HL-60 (cell line): Measurements from ENCODE around the gene PRR23A.

ENCODE experiments used
- DNase-seq, 2 experiments: peaks; one replicate each; pipeline ENCODE4 v3.0.0-alpha.2; 2010 to 2020; ENCODE audit warnings: low read depth in 1 of 2, low spot score in 1 of 2
- H3K27ac ChIP-seq: fragments of 250-450 bp; sonication (Bioruptor Pico); replicated peaks from 2 replicates; pipeline ENCODE4 v1.5.1; 2020; ENCODE audit warnings: mild to moderate bottlenecking, moderate library complexity
- H3K27me3 ChIP-seq: fragments of 250-450 bp; sonication (Bioruptor Pico); 2 replicates; pipeline ENCODE4 v1.5.1; 2021; ENCODE audit warnings: mild to moderate bottlenecking, moderate library complexity; ENCODE audit not compliant: insufficient read depth, poor library complexity, severe bottlenecking
- H3K4me3 ChIP-seq: replicated peaks from 2 replicates; pipeline ENCODE4 v1.5.1; 2011; ENCODE audit warnings: mild to moderate bottlenecking, control low read depth, low read length; ENCODE audit not compliant: insufficient read depth
- GABPA ChIP-seq: IDR thresholded peaks from 2 replicates; pipeline ENCODE4 v1.6.1; 2012; ENCODE audit warnings: low read depth
- POLR2AphosphoS5 ChIP-seq: IDR thresholded peaks from 2 replicates; pipeline ENCODE4 v1.6.1; 2012; ENCODE audit warnings: low read depth
- REST ChIP-seq: IDR thresholded peaks from 2 replicates; pipeline ENCODE4 v1.6.1; 2012; ENCODE audit warnings: low read depth; ENCODE audit not compliant: insufficient replicate concordance
- SPI1 ChIP-seq: IDR thresholded peaks from 2 replicates; pipeline ENCODE4 v1.6.1; 2012; ENCODE audit warnings: low read depth, mild to moderate bottlenecking, borderline replicate concordance
- TF ChIP-seq, protein P1 (sequence below): IDR thresholded peaks from one replicate; pipeline ENCODE4 v1.5.1; 2011; ENCODE audit warnings: low read length, control low read depth, inconsistent platforms; ENCODE audit not compliant: insufficient read depth

PRR23A gene

GRCh38 chr3:138972941-138973340 lies 33.1 kb downstream of the PRR23A start:
- Histone ChIP-seq H3K27ac (no peak overlapping the region), H3K4me3 (no peak overlapping the region), H3K27me3 (peaks cover 5% of the 10 kb centered on the region)
- TF ChIP-seq SPI1 (no peak), POLR2AphosphoS5 (no peak), GABPA (no peak), REST (no peak)
- TF ChIP-seq, protein P1, sequence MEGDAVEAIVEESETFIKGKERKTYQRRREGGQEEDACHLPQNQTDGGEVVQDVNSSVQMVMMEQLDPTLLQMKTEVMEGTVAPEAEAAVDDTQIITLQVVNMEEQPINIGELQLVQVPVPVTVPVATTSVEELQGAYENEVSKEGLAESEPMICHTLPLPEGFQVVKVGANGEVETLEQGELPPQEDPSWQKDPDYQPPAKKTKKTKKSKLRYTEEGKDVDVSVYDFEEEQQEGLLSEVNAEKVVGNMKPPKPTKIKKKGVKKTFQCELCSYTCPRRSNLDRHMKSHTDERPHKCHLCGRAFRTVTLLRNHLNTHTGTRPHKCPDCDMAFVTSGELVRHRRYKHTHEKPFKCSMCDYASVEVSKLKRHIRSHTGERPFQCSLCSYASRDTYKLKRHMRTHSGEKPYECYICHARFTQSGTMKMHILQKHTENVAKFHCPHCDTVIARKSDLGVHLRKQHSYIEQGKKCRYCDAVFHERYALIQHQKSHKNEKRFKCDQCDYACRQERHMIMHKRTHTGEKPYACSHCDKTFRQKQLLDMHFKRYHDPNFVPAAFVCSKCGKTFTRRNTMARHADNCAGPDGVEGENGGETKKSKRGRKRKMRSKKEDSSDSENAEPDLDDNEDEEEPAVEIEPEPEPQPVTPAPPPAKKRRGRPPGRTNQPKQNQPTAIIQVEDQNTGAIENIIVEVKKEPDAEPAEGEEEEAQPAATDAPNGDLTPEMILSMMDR = no peak
- no peak for DNase-seq

- no peak overlapping the region for H3K27ac ChIP-seq
- no peak for TF ChIP-seq POLR2AphosphoS5
- TF ChIP-seq, protein P1 = no peak
- no peak for TF ChIP-seq SPI1
- TF ChIP-seq REST = no peak
- no peak for TF ChIP-seq GABPA
- DNase-seq = no peak
- peaks cover 5% of the 10 kb centered on the region for H3K27me3 ChIP-seq
- no peak overlapping the region for H3K4me3 ChIP-seq
Measured at GRCh38 chr3:138971766-138972320, 34.2 kb downstream of the PRR23A start.

- no peak overlapping the region for H3K4me3 ChIP-seq
- TF ChIP-seq GABPA (no peak), POLR2AphosphoS5 (no peak), REST (no peak), SPI1 (no peak)
- TF ChIP-seq, protein P1 = no peak
- no peak for DNase-seq
- no peak overlapping the region for H3K27ac ChIP-seq
- peaks cover 15% of the 10 kb centered on the region for H3K27me3 ChIP-seq
Measured at GRCh38 chr3:138964923-138965322, 41.1 kb downstream of the PRR23A start.
